ENCODE measurements around the gene MTMR2. TPM values are rescaled to one million over a fixed set of nuclear protein-coding genes. Genes with fewer than 3 reads are reported as not detected.

Gene MTMR2
- total and polyA plus RNA-seq, 2 of the 13 experiments (the other 11 are each of a cell fraction or from before 2014, with no cell fraction given): 12.7 to 22.3 TPM

DNA sequence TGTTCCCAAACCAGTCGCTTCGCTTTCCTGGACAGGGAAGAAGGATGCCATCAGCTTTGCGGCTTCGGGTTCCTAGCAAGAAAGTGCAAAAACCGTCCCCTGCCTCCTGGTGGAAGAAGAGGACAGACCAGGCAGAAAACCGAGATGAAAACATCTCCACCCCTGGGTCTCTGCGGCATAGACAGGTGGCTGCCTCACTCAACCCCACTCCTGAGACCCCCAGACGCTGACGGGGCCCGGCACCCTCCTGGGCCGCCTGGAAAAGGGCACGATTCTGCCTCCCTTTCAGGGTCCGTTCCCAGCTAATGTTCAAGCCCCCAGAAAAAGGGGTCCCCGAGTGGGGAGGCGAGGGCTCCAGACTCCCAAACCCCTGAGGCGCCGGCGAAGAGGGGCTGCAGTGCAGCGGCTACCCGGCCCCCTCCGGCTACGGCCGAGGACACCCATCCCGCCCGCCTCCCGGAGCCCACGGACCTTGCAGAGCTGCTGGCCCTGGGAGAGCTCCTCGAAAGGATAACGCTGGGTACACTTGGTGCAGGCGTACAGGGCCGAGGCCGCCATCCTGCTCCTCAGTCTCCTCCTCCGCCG is 134.9 kb downstream of the MTMR2 start (continued):
- 0 out of 2 replicates have a peak, but pooled peaks have one; percentile 44 for TF ChIP-seq ZNF230 (CRISPR knock-in tag; IDR thresholded peaks at IDR 0.05)
- TF ChIP-seq ZNF34 (CRISPR knock-in tag; IDR thresholded peaks at IDR 0.05; ENCODE audit: borderline replicate concordance): 0 out of 2 replicates have a peak, but pooled peaks have one; percentile 63
- TF ChIP-seq, protein P1, sequence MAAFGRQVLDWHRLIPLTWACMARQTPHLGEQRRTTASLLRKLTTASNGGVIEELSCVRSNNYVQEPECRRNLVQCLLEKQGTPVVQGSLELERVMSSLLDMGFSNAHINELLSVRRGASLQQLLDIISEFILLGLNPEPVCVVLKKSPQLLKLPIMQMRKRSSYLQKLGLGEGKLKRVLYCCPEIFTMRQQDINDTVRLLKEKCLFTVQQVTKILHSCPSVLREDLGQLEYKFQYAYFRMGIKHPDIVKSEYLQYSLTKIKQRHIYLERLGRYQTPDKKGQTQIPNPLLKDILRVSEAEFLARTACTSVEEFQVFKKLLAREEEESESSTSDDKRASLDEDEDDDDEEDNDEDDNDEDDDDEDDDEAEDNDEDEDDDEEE (CRISPR knock-in tag; IDR thresholded peaks at IDR 0.05): peak; percentile 71; the same call in 1 of the 2 replicates
- peak; percentile 88 for TF ChIP-seq AGO2 (optimal IDR thresholded peaks at IDR 0.05; ENCODE audit: low read depth, low read length)
- no peak for TF ChIP-seq ZNF670 (CRISPR knock-in tag; IDR thresholded peaks at IDR 0.05; ENCODE audit: borderline replicate concordance)
- 0 out of 2 replicates have a peak, but pooled peaks have one; percentile 33 for TF ChIP-seq KDM5B (CRISPR knock-in tag; IDR thresholded peaks at IDR 0.05; ENCODE audit: borderline replicate concordance)
- 0 out of 2 replicates have a peak, but pooled peaks have one; percentile 89 for TF ChIP-seq DZIP1 (CRISPR knock-in tag; IDR thresholded peaks at IDR 0.05)
- 0 out of 2 replicates have a peak, but pooled peaks have one; percentile 31 for TF ChIP-seq MXD3 (CRISPR knock-in tag; IDR thresholded peaks at IDR 0.05)
- TF ChIP-seq TIGD3 (CRISPR knock-in tag; IDR thresholded peaks at IDR 0.05; ENCODE audit: borderline replicate concordance): peak; percentile 58; the same call in 1 of the 2 replicates

Small RNA genes lying within 50 kb of the gene (small RNA-seq; reads per million reads assigned to genes)
- 0 reads per million in 3 experiments for gene RNA5SP345 (ENCODE audit: insufficient read depth in 2 of 3, insufficient read length in 3 of 3, low read depth in 2 of 3, low replicate concordance in 1 of 3)

Other genes starting within 250 kb of the MTMR2 start
- gene FAM76B, start 134.3 kb downstream of the MTMR2 start, total RNA-seq (2016; rRNA removed; fragmentation: Illumina TruSeq; extraction: Trizol): 21.7 and 24.2 TPM in 2 replicates
- 18.6 and 20.2 TPM in 2 replicates for gene FAM76B, start 134.3 kb downstream of the MTMR2 start, polyA plus RNA-seq (2011; rRNA removed)
- 59.4 and 85.6 TPM in 2 replicates for gene CEP57, start 133.6 kb downstream of the MTMR2 start, total RNA-seq (2016; rRNA removed; fragmentation: Illumina TruSeq; extraction: Trizol)
- gene CEP57, start 133.6 kb downstream of the MTMR2 start, polyA plus RNA-seq (2011; rRNA removed): 23.5 and 34.3 TPM in 2 replicates

All from HepG2 (cell line).